ENCODE measurements around the gene MSH2. TPM values are rescaled to one million over a fixed set of nuclear protein-coding genes. Genes with fewer than 3 reads are reported as not detected.

Gene MSH2
- total RNA-seq, 4 donors from 2014 or later = 5.7 to 12.9 (median 8.5) TPM

GRCh38 chr2:47518497-47519146, 115.7 kb downstream of the MSH2 start:
- no peak for TF ChIP-seq CTCF (IDR thresholded peaks at IDR 0.05)
- TF ChIP-seq EP300 (IDR thresholded peaks at IDR 0.05) = no peak
- TF ChIP-seq POLR2A (IDR thresholded peaks at IDR 0.05) = no peak
- no peak for TF ChIP-seq POLR2AphosphoS5 (IDR thresholded peaks at IDR 0.05)
- Histone ChIP-seq H3K27ac (no peak overlapping the region), H3K4me1 (peaks cover 0 to 17% (median 5%) of the 10 kb centered on the region in 3 donors), H3K9me3 (no peaks in the 10 kb centered on the region), H3K27me3 (peaks cover 42% of the 10 kb centered on the region), H3K4me3 (no peak overlapping the region), H3K36me3 (no peaks in the 10 kb centered on the region)
- WGBS, 2 donors (ENCODE audit: low coverage in 1 of 2) = 90 to 96% methylated on average over 4 to 7 of the region's 12 CpGs
- ATAC-seq = no peak

GRCh38 chr2:47519147-47519537, 116.2 kb downstream of the MSH2 start:
- WGBS, 2 donors (ENCODE audit: low coverage in 1 of 2) = 98 to 100% methylated on average over 1 to 9 of the region's 9 CpGs
- Histone ChIP-seq H3K27me3 (peaks cover 42% of the 10 kb centered on the region), H3K4me3 (no peak overlapping the region), H3K36me3 (no peaks in the 10 kb centered on the region), H3K9me3 (no peaks in the 10 kb centered on the region), H3K4me1 (peaks cover 0 to 17% (median 5%) of the 10 kb centered on the region in 3 donors), H3K27ac (no peak overlapping the region)
- ATAC-seq = no peak
- no peak for TF ChIP-seq CTCF (IDR thresholded peaks at IDR 0.05)

- Histone ChIP-seq H3K27me3 (peaks cover 45% of the 10 kb centered on the region), H3K4me1 (peaks cover 0 to 17% (median 5%) of the 10 kb centered on the region in 3 donors), H3K36me3 (no peaks in the 10 kb centered on the region), H3K9me3 (no peaks in the 10 kb centered on the region), H3K27ac (no peak overlapping the region), H3K4me3 (no peak overlapping the region)
- ATAC-seq = no peak
- no peak for TF ChIP-seq EP300 (IDR thresholded peaks at IDR 0.05)
- no peak for TF ChIP-seq POLR2AphosphoS5 (IDR thresholded peaks at IDR 0.05)
- no peak for TF ChIP-seq CTCF (IDR thresholded peaks at IDR 0.05)
- no peak for TF ChIP-seq POLR2A (IDR thresholded peaks at IDR 0.05)
- WGBS, 2 donors (ENCODE audit: low coverage in 1 of 2) = 77 to 80% methylated on average over 1 to 5 of the region's 9 CpGs
Observed at GRCh38 chr2:47519604-47520301, 116.8 kb downstream of the MSH2 start.

GRCh38 chr2:47520302-47520630, 117.3 kb downstream of the MSH2 start:
- peak overlapping the region in 1 of 2 donors; percentile 53 for H3K4me3 ChIP-seq
- 79 to 82% methylated on average over 2 to 3 of the region's 8 CpGs for WGBS, 2 donors (ENCODE audit: low coverage in 1 of 2)

GRCh38 chr2:47520825-47521665, 118.1 kb downstream of the MSH2 start:
- ATAC-seq = peak; percentile 48
- Histone ChIP-seq H3K36me3 (no peaks in the 10 kb centered on the region), H3K27me3 (peaks cover 51% of the 10 kb centered on the region), H3K4me3 (peak overlapping the region; percentile 10 to 53), H3K9me3 (no peaks in the 10 kb centered on the region), H3K4me1 (peaks cover 0 to 17% (median 5%) of the 10 kb centered on the region in 3 donors), H3K27ac (no peak overlapping the region)
- TF ChIP-seq POLR2AphosphoS5 (IDR thresholded peaks at IDR 0.05) = no peak
- peak in 2 of 4 experiments; percentile 14 to 23 for TF ChIP-seq CTCF (IDR thresholded peaks at IDR 0.05)
- WGBS, 2 donors (ENCODE audit: low coverage in 1 of 2) = no CpG with 5 or more reads among the region's 97 CpGs

More at GRCh38 chr2:47520302-47520630, 117.3 kb downstream of the MSH2 start:
- Histone ChIP-seq H3K27me3 (peaks cover 50% of the 10 kb centered on the region), H3K36me3 (no peaks in the 10 kb centered on the region), H3K9me3 (no peaks in the 10 kb centered on the region), H3K27ac (no peak overlapping the region), H3K4me1 (peaks cover 0 to 17% (median 5%) of the 10 kb centered on the region in 3 donors)
- no peak for TF ChIP-seq EP300 (IDR thresholded peaks at IDR 0.05)
- no peak for TF ChIP-seq POLR2A (IDR thresholded peaks at IDR 0.05)
- no peak for TF ChIP-seq POLR2AphosphoS5 (IDR thresholded peaks at IDR 0.05)
- no peak for ATAC-seq

Data from gastroesophageal sphincter (tissue), 4 donors.